ENCODE results near the gene FLNC.

The FLNC gene

GRCh38 chr7:128893251-128894100, 63.3 kb downstream of the FLNC start:
- DNase-seq = no peak
- TF ChIP-seq POLR2A (IDR thresholded peaks at IDR 0.05; ENCODE audit: low read length) (no peak), GATA1 (IDR thresholded peaks at IDR 0.05; ENCODE audit: low read depth, low read length) (no peak)

DNA sequence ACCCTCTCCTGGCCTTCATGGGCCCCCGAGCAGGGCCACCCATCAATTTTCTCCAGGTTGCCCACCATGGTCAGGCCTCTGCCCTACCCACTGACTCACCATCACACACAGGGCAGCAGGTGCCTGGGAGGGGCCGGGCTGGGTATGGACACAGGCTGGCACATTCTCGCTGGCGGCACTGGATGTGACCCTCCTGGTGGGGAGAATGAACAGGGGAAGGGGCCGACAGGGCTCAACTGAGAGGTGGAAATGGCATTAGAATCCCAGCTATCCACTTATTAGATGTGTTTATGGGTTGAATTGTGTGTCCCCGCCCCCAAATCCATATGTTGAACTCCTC, 63.9 kb downstream of the FLNC start:
- TF ChIP-seq POLR2A (IDR thresholded peaks at IDR 0.05; ENCODE audit: low read length) = no peak
- TF ChIP-seq GATA1 (IDR thresholded peaks at IDR 0.05; ENCODE audit: low read depth, low read length) = no peak
- no peak for DNase-seq

- TF ChIP-seq GATA1 (IDR thresholded peaks at IDR 0.05; ENCODE audit: low read depth, low read length) = no peak
- TF ChIP-seq POLR2A (IDR thresholded peaks at IDR 0.05; ENCODE audit: low read length) = no peak
- no peak for DNase-seq
These were observed 65.1 kb downstream of the FLNC start for GRCh38 chr7:128895320-128895719.

DNA sequence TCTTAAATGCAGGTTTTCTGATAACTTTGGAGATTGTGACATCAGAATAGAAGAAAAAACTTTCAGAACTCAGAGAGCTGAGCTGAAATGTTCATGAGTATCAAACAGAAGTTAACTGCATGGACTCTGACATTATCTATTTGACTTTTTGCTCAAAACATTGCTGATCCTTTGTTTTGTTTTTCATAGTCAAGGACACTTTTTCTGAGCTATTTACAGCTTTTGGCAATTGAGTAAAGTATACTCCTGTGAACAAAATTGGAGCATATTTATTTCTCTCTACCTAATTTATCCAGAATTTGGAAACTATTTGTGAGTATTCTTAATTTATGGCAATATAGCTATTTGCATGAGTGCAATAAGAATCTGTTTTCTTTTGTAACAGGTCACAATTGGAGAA, 69.2 kb downstream of the FLNC start:
- DNase-seq = no peak
- TF ChIP-seq GATA1 (IDR thresholded peaks at IDR 0.05; ENCODE audit: low read depth, low read length) = no peak
- TF ChIP-seq POLR2A (IDR thresholded peaks at IDR 0.05; ENCODE audit: low read length) = no peak

DNA sequence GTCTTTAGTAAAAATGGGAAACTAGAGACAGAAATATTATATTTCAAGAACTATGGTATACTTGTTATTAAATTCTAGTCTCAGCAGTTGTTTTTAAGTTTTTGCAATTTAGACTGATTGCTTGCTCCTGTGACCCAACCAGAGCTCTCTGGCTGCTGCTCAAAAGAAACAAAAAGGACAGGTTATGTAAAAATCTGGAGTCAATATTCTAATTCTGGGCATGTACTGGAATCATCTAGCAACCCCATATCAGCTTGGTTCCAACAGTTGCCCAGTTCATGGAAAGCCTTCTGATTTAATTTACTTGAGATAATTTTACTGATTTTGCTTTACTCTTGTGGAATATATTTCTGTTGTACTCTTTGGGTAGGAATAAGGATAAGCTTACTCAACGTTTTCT, 70.0 kb downstream of the FLNC start:
- no peak for DNase-seq
- TF ChIP-seq GATA1 (IDR thresholded peaks at IDR 0.05; ENCODE audit: low read depth, low read length) = no peak
- no peak for TF ChIP-seq POLR2A (IDR thresholded peaks at IDR 0.05; ENCODE audit: low read length)

DNA sequence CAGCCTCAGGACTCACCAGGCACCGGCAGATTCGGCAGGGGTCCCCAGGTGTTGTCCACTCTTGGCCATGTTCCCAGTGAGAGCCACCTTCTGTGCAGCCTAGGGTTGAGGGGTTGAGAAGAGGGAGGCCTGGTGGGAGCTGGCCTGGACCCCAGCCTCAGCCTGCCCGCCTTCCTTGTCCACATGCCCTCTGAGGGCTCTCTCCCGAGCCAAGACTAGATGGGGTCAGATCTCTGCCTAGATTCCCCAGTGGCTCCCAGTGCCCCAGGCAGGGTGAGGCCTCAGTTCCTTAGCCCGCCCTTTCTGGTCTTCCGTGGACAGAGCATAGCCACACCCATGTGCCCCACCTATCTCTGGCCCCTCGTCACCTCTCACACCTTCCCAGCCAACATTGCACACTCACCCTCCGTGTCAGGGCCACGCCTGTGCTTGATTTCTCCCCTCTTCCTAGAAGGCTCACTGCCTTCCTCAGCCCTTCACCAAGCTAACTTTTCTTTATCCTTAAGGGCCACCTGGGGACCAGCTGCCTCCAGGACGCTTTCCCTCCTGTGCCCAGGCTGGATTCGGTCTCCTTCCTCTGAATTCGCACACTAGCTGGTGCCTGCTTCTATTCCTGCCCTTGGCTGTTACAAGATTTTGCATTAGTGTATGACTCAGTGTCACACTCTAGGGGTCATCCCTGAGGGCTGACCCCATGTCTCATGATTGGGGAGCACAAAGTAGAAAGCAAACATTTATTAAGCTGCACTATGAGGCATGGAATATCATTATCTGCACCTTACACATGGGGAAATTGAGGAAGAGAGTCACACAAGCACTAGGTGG, 72.8 kb downstream of the FLNC start:
- no peak for DNase-seq
- no peak for TF ChIP-seq GATA1 (IDR thresholded peaks at IDR 0.05; ENCODE audit: low read depth, low read length)
- no peak for TF ChIP-seq POLR2A (IDR thresholded peaks at IDR 0.05; ENCODE audit: low read length)

DNA sequence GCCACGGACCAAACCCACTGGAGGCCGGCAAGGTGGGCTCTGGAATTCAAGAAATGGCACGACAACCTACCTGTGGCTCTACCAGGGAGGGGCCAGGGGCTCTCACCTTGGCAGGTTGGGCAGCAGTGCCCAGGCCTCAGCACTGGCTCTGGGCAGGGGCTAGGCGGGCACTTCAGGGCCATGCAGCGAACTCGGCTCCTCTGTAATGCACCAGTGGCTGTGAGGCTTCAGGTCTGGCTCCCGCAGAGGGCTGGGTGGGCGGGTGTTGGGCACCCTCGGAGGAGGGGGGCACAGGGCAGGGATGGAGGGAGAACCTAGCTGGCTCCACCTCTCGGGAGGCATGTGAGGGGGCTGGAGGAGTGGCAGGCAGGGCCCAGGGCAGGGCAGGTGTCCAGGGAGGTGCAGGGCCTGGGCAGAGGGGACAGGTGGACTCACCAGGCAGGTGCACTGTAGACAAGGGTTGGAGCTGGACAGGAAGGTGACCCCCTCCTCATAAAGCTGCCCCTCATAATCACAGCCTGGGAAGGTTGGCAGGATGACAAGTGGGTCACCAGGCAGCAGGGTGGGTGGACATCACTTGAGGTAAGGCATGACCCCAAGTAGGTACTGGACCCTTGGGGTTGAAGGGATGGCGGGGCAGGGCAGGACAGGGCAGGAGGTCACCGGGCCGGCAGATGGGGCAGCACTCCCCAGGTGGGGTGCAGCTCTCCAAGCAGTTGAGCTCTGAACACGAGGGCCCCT, 73.6 kb downstream of the FLNC start:
- no peak for DNase-seq
- no peak for TF ChIP-seq GATA1 (IDR thresholded peaks at IDR 0.05; ENCODE audit: low read depth, low read length)
- TF ChIP-seq POLR2A (IDR thresholded peaks at IDR 0.05; ENCODE audit: low read length) = no peak

DNA sequence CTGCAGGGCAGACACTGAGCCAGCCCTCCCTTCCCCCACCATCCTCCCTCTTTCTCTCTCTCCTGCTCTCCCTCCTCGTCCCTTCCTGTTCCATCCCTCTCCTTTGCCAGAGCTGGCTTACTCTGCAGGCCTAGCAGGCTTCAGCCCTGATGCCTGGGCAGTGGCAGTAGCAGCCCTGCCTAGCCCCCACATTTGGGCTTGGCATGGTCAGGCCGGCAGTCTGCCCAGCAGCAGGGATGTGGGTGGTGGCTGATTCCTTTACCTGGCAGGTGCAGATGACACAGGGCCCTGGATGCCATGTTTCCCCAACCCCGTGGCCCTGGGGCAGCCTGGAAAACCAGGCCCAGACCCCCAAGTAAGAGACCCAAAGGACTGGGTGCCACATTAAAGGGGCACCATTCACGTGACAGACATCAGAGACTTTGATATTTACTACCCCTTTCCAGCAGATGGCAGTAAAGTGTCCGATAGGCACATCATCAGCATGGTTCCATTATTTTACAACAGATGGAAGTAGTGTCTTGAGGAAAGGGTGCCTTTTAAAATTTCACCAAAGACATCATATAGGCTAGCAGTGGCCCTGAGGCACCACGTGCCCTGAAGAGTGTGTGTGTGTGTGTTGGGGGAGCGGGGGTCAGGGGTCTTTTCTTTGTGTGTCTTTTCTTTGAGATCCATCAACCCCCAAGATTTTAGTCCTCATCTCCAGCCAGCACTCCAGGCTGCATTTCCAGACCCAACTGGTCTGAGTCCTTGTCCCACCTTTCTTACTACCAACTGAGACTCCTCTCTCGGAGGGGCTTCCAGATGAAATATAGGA, 74.4 kb downstream of the FLNC start:
- no peak for TF ChIP-seq POLR2A (IDR thresholded peaks at IDR 0.05; ENCODE audit: low read length)
- TF ChIP-seq GATA1 (IDR thresholded peaks at IDR 0.05; ENCODE audit: low read depth, low read length) = no peak
- DNase-seq = peak; percentile 37 to 66

DNA sequence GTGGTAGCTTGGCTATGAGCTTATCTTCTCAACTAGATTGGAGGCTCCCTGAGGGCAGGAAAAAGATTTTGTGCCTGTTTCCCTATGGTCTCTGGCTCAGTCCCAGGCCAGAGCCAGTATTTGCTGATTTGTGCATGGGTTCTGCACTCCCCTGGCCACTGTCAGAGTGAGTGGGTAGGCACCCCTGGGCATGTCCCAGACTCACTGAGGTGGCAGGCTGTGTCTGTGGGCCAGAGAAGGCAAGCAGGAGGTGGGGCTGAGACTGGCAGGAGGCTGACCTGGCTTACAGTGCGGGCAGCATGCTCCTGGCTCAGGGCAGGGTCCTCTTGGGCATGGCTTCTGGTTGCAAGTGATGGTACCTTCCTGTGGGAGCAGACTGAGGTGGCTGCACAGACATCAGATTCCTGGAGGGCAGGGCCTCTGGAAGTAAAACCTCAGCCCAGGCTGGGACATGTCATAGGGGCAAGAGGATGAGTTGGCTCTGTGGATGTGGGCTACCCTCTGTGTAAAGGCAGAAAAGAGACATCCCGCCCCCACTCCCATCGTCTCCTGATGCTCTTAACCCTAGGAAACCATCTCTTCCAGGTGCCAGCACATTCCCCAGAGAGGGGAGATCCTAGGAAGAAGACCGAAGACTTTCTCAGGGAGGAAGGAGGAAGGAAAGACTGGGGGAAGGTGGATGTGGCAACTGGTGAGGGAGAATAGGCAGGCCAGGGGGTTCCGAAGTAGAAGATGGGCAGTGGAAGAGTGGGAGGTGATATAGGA, 76.0 kb downstream of the FLNC start:
- no peak for DNase-seq
- TF ChIP-seq GATA1 (IDR thresholded peaks at IDR 0.05; ENCODE audit: low read depth, low read length) (no peak), POLR2A (IDR thresholded peaks at IDR 0.05; ENCODE audit: low read length) (no peak)

GRCh38 chr7:128906766-128907559, 76.8 kb downstream of the FLNC start:
- no peak for DNase-seq
- no peak for TF ChIP-seq GATA1 (IDR thresholded peaks at IDR 0.05; ENCODE audit: low read depth, low read length)

All from erythroblast (primary cell).